HCT116 (cell line): ENCODE measurements around the gene LCK.

ENCODE experiments used
- CTCF ChIP-seq, 3 experiments: fragments of 200-600 bp in 1 of 3; sonication (generic) in 1 of 3; IDR thresholded peaks in 2 of 3; conservative IDR thresholded peaks in 1 of 3; 2 replicates each; pipeline ENCODE4 v1.5.1; 2012 to 2017; ENCODE audit warnings: low read depth in 2 of 3, low read length in 2 of 3, antibody characterized with exemption in 1 of 3, borderline replicate concordance in 1 of 3, control low read depth in 1 of 3, mild to moderate bottlenecking in 1 of 3, mixed read lengths in 1 of 3, mixed run types in 1 of 3, moderate library complexity in 1 of 3; ENCODE audit not compliant: insufficient read depth in 1 of 3
- YY1 ChIP-seq: IDR thresholded peaks from 2 replicates; pipeline ENCODE4 v1.6.1; 2011; ENCODE audit warnings: low read length, low read depth, moderate library complexity, mild to moderate bottlenecking; ENCODE audit not compliant: insufficient replicate concordance; ENCODE audit errors: extremely low read depth

DNA sequence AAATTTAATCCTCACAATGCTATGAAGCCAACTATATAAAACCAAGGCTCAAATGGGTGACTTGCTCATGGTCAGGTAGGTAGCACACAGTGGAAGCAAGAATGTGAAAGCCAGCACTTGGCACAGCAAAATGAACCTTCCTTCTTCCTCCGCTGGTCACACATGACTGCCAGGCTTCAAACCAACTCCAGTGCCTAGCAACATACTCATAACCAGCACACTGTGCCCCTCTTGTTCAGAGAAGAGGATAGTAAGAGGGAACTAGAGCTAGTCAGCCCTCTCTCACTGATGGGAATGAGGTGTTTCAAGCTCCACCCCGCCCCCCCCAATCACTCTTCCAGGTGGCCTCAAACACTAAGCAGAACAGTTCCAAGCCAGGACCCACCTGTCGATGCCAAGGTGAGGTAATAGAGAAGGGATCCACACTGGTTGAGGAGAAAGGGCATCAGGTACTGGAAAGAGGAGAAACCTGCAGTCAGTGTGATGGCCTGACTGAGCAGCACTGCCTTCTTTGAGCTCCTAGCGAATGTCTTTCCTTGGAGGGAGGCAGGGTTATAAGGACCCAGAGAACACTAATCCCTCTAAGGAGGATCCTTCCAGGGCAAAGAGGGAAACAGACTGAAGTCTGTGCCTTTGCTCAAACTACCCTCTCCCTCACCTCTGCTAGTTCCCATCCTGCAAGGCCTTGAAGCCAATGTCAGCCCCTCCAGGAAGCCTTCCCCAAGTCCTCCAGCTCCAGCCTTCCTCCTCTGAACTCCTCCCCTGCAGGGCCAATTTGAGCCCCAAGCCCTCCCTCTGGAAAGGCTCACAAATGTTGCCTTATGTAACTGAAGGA lies 30.1 kb upstream of the LCK start:
- no peak for TF ChIP-seq CTCF (IDR thresholded peaks at IDR 0.05 in 2 of 3, conservative IDR thresholded peaks at IDR 0.05 in 1 of 3; ENCODE audit: borderline replicate concordance in 1 of 3, insufficient read depth in 1 of 3, low read depth in 2 of 3, low read length in 2 of 3)
- no peak for TF ChIP-seq YY1
